GM18870 (cell line): Measurements from ENCODE around the gene PLEKHH2.
"Not testable (repeated sequence)": the region's sequence is repeated elsewhere in the genome, so short reads cannot be mapped to it uniquely, and the experiment has no call there.

Experiments
- ATAC-seq: cut with Tn5 transposase; IDR thresholded peaks from one replicate; pipeline ENCODE4 v1.9.1; 2021; ENCODE audit warnings: moderate library complexity; ENCODE audit not compliant: unreplicated experiment

The PLEKHH2 gene

DNA sequence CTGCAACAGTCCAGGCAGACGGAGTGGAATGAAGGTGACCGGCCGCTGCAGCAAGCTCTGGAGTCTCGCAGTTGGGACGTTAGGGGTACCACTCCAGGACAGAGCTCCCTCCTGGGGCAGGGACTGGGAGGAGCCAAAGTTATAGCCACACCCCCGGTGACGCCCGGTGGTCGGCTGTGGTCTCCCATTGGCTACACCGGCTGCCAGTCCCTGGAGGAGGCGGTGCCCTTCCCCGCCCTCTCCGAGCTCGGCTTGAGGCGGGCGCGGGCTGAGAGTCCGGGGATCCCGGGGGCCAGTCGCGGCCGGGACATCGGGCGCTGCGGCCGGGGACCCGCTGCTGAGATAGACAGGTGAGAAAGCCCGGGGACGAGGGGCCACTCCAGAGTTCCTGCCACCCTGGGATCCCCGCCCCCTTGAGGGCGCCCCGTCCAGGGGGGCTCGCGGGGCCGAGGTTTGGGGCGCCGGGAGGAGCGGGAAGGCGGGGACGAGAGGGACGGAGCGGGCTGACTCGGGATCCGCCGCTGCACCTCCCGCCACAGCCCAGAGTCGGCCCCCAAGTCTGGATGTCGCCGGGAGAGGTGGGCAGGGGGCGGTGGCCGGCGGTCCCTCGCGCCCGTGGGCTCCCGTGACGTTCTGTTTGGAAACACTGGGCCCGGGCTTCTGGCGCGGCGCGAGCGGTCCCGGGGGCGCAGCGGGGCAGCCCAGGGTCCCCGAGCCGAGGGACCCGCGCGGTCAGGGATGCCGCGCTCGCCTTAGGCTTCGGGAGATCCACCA is at the start of gene PLEKHH2:
Gene PLEKHH2 (plus strand): TSS at position 231 of the 774 bp plus-strand sequence. CDS start 7,414 bp downstream, outside the sequence.
- ATAC-seq = peak; percentile 78

- ATAC-seq = no peak
These were observed 44.6 kb upstream of the PLEKHH2 start for GRCh38 chr2:43592443-43592842.

DNA sequence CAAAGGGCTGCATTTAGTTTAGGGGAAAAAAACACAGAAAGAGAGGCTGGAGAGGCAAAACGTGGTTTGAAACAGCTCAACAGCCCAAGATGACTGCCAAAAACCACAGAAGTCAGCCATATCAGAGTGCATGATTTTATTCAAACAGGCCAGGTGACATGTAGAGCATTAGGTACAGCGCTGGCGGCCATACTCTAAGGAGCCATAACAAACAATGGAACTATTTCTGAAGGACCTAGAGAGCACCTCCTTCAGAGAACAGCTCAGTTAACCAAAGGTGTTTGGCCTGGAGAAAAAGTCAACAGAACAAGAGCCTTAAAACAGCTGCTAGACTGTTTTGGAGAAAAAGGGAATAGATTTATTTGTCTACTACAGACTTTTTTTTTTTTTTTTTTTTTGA is 43.8 kb upstream of the PLEKHH2 start:
- ATAC-seq = no peak

GRCh38 chr2:43594875-43595274 is 42.2 kb upstream of the PLEKHH2 start:
- ATAC-seq = no peak

- ATAC-seq = peak; percentile 96
These were observed 41.3 kb upstream of the PLEKHH2 start, which contains the start of gene THADA for GRCh38 chr2:43595603-43596412. THADA (minus strand) TSS chr2:43596038; CDS start chr2:43592392, 3,646 bp downstream.

DNA sequence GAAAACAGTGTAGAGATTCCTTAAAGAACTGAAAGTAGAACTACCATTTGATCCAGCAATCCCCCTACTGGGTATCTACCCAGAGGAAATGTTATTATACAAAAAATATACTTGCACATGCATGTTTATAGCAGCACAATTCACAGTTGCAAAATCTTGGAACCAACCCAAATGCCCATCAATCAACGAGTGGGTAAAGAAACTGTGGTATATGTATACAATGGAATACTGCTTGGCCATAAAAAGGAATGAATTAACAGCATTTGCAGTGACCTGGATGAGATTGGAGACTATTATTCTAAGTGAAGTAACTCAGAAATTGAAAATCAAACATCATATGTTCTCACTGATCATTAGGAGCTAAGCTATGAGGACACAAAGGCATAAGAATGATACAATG is 36.5 kb upstream of the PLEKHH2 start:
- not testable (repeated sequence) for ATAC-seq

DNA sequence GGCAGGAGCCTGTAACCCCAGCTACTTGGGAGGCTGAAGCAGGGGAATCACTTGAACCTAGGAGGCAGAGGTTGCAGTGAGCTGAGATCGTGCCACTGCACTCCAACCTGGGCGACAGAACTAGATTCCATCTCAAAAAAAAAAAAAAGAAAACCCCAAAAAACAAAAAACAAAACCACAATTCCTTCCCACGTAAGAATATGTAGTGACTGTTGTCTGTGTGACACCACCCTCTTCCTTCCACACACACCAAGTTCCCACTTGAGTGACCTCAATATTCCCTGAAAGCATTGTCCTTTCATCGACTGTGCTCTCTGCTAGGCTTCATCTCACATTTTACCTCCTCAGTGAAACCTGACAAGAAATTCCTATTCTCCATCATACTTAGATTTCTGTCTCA is 32.4 kb upstream of the PLEKHH2 start:
- no peak for ATAC-seq

GRCh38 chr2:43605079-43605655 is 31.9 kb upstream of the PLEKHH2 start:
- no peak for ATAC-seq

DNA sequence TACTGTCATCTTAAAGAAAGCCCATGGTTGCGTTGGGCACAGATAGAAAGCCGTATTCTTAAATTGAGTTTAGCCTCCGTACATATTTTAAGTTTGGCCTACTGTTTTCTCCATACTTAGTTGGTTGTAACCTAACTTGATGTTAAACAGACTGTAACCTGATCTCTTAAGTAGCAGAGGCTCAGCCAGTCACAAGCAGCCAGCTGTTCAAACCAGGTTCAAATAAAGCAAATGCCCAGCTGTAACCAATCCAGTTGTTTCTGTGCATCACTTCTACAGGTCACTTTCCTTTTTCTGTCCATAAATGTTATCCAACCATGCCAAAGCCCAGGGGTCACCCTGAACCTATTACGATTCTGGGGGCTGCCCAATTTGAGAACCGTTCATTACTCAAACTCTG is 31.2 kb upstream of the PLEKHH2 start:
- no peak for ATAC-seq

GRCh38 chr2:43609290-43609918 is 27.7 kb upstream of the PLEKHH2 start:
- ATAC-seq = no peak

DNA sequence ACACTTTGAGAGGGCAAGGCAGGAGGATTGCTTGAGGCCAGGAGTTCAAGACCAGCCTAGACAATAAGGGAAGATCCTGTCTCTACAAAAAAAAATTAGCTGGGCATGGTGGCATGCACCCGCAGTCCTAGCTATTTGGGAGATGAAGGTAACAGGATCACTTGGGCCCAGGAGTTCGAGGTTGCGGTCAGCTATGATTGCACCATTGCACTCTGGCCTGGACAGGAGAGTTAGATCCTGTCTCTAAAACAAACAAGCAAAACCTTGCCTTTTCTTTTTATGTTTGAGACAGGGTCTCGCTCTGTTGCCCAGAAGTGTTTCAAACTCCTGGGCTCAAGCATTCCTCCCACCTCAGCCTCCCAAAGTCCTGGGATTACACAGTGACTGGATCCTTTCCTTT is 26.7 kb upstream of the PLEKHH2 start:
- ATAC-seq = no peak

DNA sequence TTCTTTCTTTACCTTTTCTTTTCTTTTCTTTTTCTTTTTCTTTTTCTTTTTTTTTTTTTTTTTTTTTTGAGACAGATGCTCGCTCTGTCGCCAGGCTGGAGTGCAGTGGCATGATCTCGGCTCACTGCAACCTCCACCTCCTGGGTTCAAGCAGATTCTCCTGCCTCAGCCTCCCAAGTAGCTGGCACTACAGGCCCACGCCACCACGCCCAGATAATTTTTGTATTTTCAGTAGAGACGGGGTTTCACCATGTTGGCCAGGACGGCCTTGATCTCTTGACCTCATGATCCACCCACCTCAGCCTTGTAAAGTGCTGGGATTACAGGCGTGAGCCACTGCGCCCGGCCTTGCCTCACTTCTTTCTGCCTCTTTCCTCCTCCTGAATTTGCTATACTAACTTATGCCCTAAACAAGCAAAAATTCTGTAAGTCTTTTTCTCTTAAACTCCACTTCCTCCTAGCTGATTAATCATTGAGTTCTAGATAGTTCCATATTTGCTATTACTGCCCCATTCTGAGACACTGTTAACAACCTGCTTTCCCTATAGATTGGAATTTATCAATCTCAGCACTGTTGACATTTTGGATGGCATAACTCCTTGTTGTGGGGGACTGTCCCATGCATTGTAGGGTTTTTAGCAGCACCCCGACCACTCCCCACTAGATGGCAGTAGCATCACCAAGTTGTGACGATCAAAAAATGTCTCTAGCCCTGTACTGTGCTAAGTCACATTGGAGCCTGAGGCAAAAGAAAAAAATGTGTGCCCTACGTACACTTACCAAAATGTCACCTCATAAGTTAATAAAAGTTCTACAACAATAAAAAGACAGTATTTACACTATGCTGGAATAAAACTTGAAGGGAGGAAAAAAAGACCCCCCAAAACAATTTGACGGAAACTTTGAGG is 24.8 kb upstream of the PLEKHH2 start:
- no peak for ATAC-seq

- ATAC-seq = no peak
These were observed 24.1 kb upstream of the PLEKHH2 start for GRCh38 chr2:43612944-43613343.

DNA sequence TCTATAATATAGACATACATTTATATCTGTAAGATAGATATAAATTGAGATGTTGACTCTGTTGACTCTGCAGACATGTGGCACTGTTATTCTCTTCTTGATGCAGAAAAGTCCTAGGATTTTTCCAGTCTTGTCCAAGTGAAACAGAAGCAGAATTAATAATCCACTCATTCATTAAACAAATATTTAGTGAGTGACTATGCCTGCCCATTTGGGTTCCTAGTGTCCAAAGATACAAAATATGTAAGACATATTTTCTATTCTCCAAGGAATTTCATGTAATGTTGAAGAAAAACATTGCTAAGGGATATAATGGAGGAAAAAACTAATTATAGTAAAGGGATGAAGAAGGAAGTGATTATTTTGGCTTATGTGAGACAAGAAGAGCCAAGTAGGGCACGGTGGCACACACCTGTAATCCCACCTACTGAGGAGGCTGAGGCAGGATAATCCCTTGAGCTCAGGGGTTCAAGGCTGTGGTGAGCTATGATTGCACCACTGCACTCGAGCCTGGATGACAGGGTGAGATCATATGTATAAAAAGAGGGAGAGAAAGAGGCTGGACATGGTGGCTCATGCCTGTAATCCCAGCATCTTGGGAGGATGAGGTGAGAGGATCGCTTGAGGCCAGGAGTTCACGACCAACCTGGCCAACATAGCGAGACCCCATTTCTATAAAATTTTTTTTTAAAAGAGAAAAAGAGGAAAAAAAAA is 19.9 kb upstream of the PLEKHH2 start:
- ATAC-seq = no peak

- no peak for ATAC-seq
These were observed 17.5 kb upstream of the PLEKHH2 start for GRCh38 chr2:43619511-43619910.

- ATAC-seq = no peak
These were observed 14.1 kb upstream of the PLEKHH2 start for GRCh38 chr2:43622931-43623451.

GRCh38 chr2:43631618-43632317 is 5.3 kb upstream of the PLEKHH2 start:
- no peak for ATAC-seq

DNA sequence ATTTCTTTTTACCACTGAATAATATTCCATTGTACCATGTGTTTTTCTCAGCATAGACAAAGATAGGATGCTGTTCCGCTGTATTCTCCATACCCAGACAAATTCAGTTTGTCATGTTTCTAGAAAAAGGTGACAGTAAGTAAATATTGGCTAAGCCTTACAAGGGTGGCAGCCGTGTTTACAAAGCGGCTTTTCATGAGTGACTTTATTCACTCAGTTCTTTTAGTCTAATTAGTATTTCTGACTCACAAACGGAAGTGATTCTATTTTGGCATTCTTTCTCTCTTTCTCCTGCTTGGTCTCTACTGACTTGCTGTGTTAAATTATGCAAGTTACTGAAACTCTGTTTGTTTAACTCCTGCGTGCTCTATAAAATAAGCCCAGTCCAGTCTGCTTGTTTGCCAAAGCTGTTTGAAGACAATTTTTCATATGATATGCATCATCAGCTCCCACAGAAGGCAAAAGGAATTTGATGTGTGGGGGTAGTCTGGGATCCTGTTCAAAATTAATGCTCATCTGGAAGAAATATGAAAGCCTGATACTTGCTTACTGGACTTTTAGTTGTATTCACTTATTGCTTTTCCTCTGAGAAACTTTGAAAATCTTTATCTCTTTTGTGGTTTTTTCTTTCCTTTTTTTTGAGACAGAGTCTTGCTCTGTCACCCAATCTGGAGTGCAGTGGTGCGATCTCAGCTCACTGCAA is 2.3 kb upstream of the PLEKHH2 start:
- no peak for ATAC-seq
